NCI-H146 treated with DMSO at 0.1 percent for 48 hours (cell line): ENCODE results near the gene TMCC1.

Experiments used
- DNase-seq: peaks from one replicate; lab custom pipeline; 2025; ENCODE audit not compliant: unreplicated experiment; lab: John Stamatoyannopoulos, UW

The TMCC1 gene

DNA sequence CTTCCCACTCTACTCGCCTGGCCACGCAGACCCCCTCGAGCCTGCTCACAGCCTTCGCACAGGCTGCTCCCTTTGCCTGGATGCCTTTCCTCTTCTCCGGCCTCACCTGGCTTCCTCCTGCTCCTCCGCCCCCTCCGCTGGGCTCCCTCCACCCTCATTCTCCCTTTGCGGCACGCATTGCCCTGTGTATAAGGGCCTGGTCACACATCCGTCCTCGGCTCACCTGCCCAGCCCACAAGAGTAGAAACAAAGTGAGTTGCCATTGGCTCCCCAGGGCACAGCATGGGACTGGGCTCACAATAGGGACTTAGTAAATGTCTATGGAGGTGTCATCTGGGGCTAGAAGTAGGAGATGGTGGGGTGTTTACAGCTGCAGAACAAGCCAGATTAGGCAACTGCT is 291.2 kb downstream of the TMCC1 start:
- DNase-seq: no peak

GRCh38 chr3:129601713-129602112 is 291.8 kb downstream of the TMCC1 start:
- DNase-seq: no peak

DNA sequence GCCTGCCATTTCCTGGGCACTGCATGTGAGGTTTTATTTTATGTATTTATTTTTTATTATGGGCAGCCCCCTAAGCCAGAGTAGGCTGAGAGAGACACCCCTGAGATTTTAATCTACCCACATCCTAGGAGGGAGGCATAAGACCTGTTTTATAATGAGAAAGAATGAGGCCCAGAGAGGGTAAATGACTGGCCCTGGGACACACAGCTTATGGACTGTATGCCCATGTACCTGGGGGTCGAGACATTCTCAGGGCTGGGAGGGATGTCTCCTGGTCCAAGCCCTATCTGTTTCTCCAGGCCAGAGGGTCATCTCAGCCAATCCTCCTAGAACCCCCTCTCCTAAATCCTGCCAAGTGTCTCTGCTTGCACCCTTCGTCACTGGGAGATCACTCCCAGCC is 293.2 kb downstream of the TMCC1 start:
- DNase-seq: no peak

GRCh38 chr3:129599607-129600006 is 293.9 kb downstream of the TMCC1 start:
- DNase-seq: no peak

- DNase-seq: no peak
Measured at GRCh38 chr3:129599073-129599472, 294.4 kb downstream of the TMCC1 start.

GRCh38 chr3:129598484-129598883 is 295.0 kb downstream of the TMCC1 start:
- no peak for DNase-seq

GRCh38 chr3:129598000-129598381 is 295.5 kb downstream of the TMCC1 start:
- DNase-seq: no peak
